ENCODE results near the gene ONECUT1.
A peak's percentile ranks its signal among the peaks of the same experiment; 100 is the strongest.

The ONECUT1 gene

DNA sequence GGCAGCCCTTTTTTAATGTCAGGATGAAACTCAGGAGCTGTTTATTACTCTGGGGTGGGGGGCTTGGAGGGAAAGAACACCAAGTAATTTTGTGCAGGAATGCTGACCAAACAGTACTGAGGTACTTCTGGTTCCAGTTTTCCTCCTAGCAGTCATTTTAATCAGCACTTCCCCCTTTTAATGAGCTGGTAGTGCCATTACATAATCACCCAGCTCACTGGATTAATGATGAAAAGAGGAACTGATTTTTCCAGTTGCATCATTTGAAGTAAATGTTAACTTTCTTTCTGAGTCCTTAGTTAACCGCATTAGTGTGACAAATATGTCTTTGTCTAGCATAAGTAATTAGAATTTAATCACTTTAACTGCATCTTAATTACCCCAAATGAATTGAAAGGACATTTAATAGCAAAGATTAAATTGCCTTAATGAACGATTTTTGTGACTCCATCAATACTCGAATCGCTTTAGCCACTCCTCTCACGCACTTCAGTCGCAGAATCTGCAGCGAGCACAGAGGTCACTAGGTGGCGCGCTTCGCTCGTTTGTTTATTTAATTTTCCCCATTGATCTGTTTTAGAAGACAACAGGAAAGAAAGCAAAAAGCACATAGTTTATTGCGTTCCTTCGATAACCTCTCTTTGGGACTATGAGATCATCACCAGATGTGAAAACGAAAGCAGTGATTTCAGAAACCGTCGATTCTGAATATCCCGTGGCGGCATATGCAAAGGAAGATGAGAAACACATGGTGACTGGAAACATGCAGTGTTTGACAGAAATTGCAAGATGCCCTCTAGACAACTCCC lies 9.8 kb downstream of the ONECUT1 start:
- DNase-seq: peak; percentile 55

- DNase-seq: no peak
Observed at GRCh38 chr15:52778457-52778856, 11.7 kb downstream of the ONECUT1 start.

- no peak for DNase-seq
Observed at GRCh38 chr15:52772766-52773165, 17.4 kb downstream of the ONECUT1 start.

- no peak for DNase-seq
Observed at GRCh38 chr15:52765785-52766184, 24.4 kb downstream of the ONECUT1 start.

GRCh38 chr15:52764731-52765130 lies 25.4 kb downstream of the ONECUT1 start:
- DNase-seq: no peak

- DNase-seq: no peak
Observed at GRCh38 chr15:52762621-52763020, 27.5 kb downstream of the ONECUT1 start.

GRCh38 chr15:52760562-52760961 lies 29.6 kb downstream of the ONECUT1 start:
- DNase-seq: no peak

DNA sequence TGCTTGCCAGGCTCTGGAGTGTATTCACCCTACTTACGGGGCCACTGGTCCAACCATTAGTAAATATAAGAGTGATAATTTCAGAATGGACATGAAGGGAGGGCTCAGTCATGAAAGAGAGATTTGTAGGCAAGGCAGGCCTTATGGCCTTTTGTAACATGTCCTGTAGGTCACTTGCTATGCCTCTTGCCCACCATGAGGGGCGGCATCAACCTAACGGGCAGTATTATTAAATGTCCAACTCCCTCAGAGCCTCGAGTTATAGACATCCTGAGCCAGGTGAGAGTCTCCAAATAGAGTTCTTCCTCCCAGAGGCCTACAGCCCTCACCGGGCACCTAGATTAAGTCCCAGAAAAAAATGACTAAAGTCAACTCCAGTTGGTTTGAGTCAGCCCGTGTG lies 30.2 kb downstream of the ONECUT1 start:
- no peak for DNase-seq

- no peak for DNase-seq
Observed at GRCh38 chr15:52757496-52757895, 32.6 kb downstream of the ONECUT1 start.

GRCh38 chr15:52751522-52751921 lies 38.6 kb downstream of the ONECUT1 start:
- no peak for DNase-seq

DNA sequence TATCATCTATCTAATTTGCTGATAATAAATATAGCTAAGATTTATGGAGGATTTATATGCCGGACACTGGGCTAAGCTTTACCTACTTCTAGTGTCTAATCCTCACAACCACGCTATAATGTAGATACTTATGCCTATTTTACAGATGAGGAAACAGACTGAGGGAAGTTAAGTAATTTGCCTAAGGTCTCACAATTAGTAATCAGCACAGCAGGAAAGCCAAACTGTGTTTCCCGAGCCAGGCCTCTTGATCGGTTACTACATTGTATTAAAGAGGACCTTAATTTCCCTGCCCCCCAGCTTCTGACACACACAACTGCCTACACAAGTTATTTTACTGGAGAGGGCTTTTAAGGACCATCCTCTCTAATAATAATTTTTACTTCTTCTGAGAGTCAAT lies 40.9 kb downstream of the ONECUT1 start:
- no peak for DNase-seq

DNA sequence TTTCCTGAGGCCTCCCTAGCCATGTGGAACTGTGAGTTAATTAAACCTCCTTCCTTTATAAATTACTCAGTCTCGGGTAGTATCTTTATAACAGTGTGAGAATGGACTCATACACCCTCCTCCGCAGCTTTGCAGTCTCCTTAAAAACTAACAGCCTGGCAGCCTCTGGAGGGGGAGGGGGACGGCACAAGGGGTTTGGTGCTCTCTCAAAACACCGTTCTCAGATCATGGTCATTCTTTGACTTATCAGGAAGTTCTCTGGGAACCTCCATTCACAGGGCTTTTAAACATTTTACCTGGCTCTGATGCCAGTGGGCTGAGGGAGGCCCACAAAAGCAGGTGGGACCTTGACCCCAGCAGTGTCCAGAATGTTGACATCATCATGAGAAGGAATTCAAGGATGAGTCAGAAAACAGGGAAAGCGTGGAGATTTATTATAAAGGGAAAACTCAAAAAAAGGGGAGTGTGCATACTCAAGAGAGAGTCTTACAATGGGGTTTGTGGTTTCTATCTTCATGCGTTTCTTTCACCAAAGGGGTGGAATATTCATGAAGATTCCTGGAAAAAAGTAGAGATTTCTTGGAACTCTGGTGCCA lies 43.9 kb downstream of the ONECUT1 start:
- no peak for DNase-seq

DNA sequence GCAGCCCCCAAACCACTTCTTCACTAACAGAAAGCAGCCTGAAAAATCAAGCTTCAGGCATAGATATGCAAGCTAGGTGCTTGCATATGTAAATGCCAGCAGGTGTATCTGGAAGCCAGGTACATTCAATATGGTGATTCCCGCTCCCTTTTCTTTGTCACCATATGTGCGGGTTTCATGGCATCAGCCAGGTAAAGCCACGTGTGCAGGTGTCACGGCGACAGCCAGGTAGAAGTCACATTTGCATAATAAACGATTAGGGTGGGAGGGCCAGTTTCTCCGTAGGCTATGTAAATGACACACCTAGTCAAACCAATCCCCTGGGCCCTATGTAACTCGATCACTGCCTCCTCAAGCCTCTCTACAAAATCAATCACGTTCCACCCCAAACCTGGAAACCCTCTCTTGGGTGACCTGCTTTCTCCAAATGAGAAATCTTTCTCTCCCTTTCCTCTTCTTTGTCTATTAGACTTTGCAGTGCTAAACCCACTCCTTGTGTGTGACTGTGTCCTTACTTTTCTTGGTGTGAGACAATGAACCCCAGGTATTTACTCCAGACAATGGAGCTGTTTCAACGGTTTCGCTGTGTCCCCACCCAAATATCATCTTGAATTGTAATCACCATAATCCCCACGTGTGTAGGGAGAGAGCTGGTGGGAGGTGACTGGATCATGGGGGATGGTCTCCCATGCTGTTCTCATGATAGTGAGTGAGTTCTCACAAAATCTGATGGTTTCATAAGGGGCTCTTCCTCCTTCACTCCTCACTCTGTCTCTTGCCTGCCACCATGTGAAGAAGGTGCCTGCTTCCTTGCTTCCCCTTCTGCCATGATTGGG lies 44.6 kb downstream of the ONECUT1 start:
- DNase-seq: no peak

DNA sequence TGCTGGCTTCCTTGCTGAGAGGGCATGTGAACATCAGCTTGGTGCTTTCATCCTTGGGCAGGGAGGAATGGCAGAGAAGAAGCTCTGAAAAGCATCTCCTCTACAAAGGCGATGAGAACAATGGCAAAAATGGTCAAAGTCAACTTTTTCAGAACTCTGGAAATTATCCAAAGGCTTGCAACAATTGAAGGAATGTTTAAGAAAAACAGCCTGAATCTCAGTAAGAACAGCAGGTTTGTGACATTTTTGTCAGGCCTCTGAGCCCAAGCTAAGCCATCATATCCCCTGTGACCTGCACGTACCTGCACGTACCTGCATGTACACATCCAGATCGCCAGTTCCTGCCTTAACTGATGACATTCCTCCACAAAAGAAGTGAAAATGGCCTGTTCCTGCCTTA lies 51.8 kb downstream of the ONECUT1 start:
- DNase-seq: no peak

GRCh38 chr15:52737720-52738119 lies 52.4 kb downstream of the ONECUT1 start:
- no peak for DNase-seq

- peak; percentile 29 for DNase-seq
Observed at GRCh38 chr15:52735231-52736089, 54.7 kb downstream of the ONECUT1 start.

DNA sequence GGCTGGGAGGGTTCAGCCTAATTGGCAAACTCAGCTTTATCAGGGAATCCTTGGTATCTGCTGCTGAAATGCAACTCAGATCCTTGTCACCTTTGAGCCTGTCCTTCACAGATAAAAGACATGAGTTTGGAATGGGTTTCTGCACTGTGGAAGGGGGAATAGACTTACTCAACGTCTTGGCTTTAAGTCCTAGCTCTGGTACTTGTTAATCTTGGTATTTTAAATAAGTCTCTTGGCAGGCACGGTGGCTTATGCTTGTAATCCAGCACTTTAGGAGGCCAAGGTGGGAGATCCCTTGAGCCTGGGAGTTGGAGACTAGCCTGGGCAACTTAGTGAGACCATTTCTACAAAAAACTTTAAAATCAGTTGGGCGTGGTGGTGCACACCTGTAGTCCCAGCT lies 55.8 kb downstream of the ONECUT1 start:
- DNase-seq: no peak

DNA sequence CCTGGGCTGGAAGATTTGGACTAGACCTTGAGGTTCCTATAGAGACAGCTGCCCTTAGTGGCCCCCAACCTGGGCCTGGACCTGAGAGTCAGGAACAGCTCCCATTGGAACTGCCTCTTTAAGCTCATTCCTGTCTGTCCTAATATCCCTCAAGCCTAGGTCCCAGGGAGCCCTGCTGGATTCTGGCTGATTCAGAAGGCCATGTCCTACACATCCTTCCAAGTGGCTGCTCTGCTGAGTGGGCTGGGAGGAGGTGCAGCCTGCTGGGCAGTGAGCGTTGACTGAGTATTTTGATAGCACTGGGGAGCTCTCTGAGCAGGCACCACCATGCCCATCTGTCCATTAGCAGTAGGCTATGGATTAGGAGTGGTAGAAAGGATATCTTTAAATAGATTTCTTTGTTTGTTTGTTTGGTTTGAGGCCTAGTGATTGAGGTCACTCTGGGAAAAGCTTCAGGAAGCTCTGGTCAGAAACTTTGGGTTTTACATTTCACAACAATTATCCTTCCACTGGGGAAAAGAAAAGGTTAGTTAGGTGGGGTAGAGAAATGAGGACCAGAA lies 56.4 kb downstream of the ONECUT1 start:
- DNase-seq: no peak

- DNase-seq: no peak
Observed at GRCh38 chr15:52733088-52733487, 57.0 kb downstream of the ONECUT1 start.

DNA sequence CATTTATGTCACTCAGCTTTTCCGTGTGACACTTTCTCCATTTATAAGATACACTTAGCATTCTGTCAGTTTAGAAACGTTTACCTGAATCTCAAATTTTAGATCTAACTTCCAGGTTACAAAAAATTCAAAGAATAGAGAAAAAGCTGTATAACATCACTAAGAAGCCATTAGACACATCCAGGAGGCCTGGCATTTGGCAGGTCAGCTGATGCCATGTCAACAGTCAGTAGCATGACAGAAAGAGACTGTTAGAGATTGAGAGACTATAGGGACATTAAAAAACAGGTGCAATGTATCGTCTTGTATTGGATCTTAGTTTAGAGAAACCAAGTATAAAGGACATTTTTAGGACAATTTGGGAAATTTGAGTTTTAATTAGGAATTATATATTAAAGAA lies 57.6 kb downstream of the ONECUT1 start:
- no peak for DNase-seq

DNA sequence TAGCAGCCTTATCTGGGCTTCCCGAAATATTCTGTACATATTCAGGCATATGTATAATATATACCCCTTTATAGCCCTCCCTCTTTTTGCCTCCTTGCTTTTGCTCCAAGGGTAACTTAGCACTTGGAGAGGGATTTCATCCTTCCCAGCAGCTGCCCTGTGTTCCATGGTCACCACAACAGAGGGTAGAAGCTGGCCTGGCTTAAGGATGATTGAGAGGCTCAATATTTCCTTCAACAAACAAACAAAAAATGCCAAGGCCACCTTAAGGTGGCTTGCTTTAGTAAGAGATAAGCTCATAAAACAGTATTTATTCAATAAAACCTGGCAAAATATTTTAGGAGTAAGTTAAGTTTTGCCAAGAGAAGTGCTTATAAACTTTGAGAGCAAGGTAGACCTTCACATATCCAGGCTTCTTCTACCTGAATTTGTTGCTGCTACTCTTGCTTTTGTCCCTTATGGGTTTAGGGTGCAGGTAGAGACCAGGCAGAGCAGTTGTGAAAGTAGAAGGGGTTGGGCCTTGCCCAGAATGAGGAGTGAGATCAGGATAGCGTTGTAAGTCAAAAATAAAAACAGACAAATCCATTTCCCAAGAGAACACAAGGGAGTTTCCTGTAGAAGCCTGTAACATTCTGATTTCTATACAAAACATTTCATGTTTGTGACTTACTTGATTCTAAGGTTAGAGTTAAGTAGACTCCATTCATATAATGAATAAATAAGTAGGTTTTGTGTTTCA lies 58.2 kb downstream of the ONECUT1 start:
- DNase-seq: no peak

GRCh38 chr15:52731004-52731403 lies 59.1 kb downstream of the ONECUT1 start:
- no peak for DNase-seq

Data from activated effector memory CD4-positive, alpha-beta T cell treated with Interleukin-2 at 50 U/mL for 16 hours (primary cell).